GM20431 (cell line): ENCODE data around the gene JAKMIP3.

Experiments
- in situ Hi-C: fragments of 300-500 bp; cut with MseI, MboI; formaldehyde crosslinking; loops from one replicate; pipeline ENCODE4 v1.15.0; 2020; ENCODE audit warnings: low sequenced_read_pairs; ENCODE audit not compliant: unreplicated experiment

Gene JAKMIP3

GRCh38 chr10:132065491-132066105 is at the start of gene JAKMIP3:
TSS of gene JAKMIP3 (plus strand) at chr10:132065946. CDS start at chr10:132104809, 38,863 bp downstream.
- in situ Hi-C loops: no loop called here

- in situ Hi-C loops: no loop called here
Observed at GRCh38 chr10:132016514-132016913, 49.2 kb upstream of the JAKMIP3 start.

- in situ Hi-C loops: no loop called here
Observed at GRCh38 chr10:132018446-132018845, 47.3 kb upstream of the JAKMIP3 start.

- in situ Hi-C loops: no loop called here
Observed at GRCh38 chr10:132019366-132019765, 46.4 kb upstream of the JAKMIP3 start.

GRCh38 chr10:132020456-132020855 is 45.3 kb upstream of the JAKMIP3 start:
- in situ Hi-C loops: loop anchor here (10.0 kb wide), 1 partner anchor 136 kb away; no protein-coding TSS in a partner anchor

GRCh38 chr10:132021046-132021445 is 44.7 kb upstream of the JAKMIP3 start:
- in situ Hi-C loops: loop anchor here (10.0 kb wide), 1 partner anchor 136 kb away; no protein-coding TSS in a partner anchor

GRCh38 chr10:132021504-132022143 is 44.1 kb upstream of the JAKMIP3 start:
- in situ Hi-C loops: loop anchor here (10.0 kb wide), 1 partner anchor 137 kb away; no protein-coding TSS in a partner anchor

GRCh38 chr10:132022241-132022640 is 43.5 kb upstream of the JAKMIP3 start:
- in situ Hi-C loops: loop anchor here (10.0 kb wide), 1 partner anchor 137 kb away; no protein-coding TSS in a partner anchor

- in situ Hi-C loops: loop anchor here (10.0 kb wide), 1 partner anchor 138 kb away; no protein-coding TSS in a partner anchor
Observed at GRCh38 chr10:132023092-132023811, 42.5 kb upstream of the JAKMIP3 start.

- in situ Hi-C loops: loop anchor here (10.0 kb wide), 1 partner anchor 143 kb away; no protein-coding TSS in a partner anchor
Observed at GRCh38 chr10:132027423-132027983, 38.2 kb upstream of the JAKMIP3 start.

GRCh38 chr10:132028706-132029105 is 37.0 kb upstream of the JAKMIP3 start:
- in situ Hi-C loops: loop anchor here (10.0 kb wide), 1 partner anchor 144 kb away; no protein-coding TSS in a partner anchor

GRCh38 chr10:132030898-132031463 is 34.8 kb upstream of the JAKMIP3 start:
- in situ Hi-C loops: no loop called here

GRCh38 chr10:132033632-132034031 is 32.1 kb upstream of the JAKMIP3 start:
- in situ Hi-C loops: no loop called here

- in situ Hi-C loops: no loop called here
Observed at GRCh38 chr10:132035476-132035875, 30.3 kb upstream of the JAKMIP3 start.

GRCh38 chr10:132036153-132036886 is 29.4 kb upstream of the JAKMIP3 start:
- in situ Hi-C loops: no loop called here

- in situ Hi-C loops: no loop called here
Observed at GRCh38 chr10:132036887-132037675, 28.7 kb upstream of the JAKMIP3 start.

GRCh38 chr10:132037676-132037975 is 28.1 kb upstream of the JAKMIP3 start:
- in situ Hi-C loops: no loop called here

- in situ Hi-C loops: no loop called here
Observed at GRCh38 chr10:132039371-132039770, 26.4 kb upstream of the JAKMIP3 start.

- in situ Hi-C loops: no loop called here
Observed at GRCh38 chr10:132040046-132040445, 25.7 kb upstream of the JAKMIP3 start.
